Astrocyte of the spinal cord (primary cell): Measurements from ENCODE around the gene ZBTB33.
A peak's percentile ranks its signal among the peaks of the same experiment; 100 is the strongest.

Experiments
- DNase-seq: peaks from one replicate; pipeline ENCODE4 v3.0.0; 2011; ENCODE audit warnings: low read depth, low spot score
- H3K4me3 ChIP-seq: 2 replicates; pipeline ENCODE4 v1.5.1; 2011; ENCODE audit warnings: low read depth, mild to moderate bottlenecking, low read length, moderate library complexity
- CTCF ChIP-seq: IDR thresholded peaks from 2 replicates; pipeline ENCODE4 v1.5.1; 2012; ENCODE audit warnings: low read depth, mild to moderate bottlenecking, low read length, inconsistent platforms
- in situ Hi-C: cut with HindIII; loops from 2 replicates; pipeline ENCODE4 v1.10.0; 2017; ENCODE audit warnings: low sequenced_read_pairs

Gene ZBTB33

GRCh38 chrX:120244395-120244734, 6.2 kb upstream of the ZBTB33 start:
- peak overlapping the region; percentile 67 for H3K4me3 ChIP-seq
- in situ Hi-C loops = no loop called here
- DNase-seq = no peak
- no peak for TF ChIP-seq CTCF

GRCh38 chrX:120244735-120245498, 5.7 kb upstream of the ZBTB33 start:
- peak; percentile 81 for DNase-seq
- no peak for TF ChIP-seq CTCF
- in situ Hi-C loops = no loop called here
- peak overlapping the region; percentile 67 for H3K4me3 ChIP-seq

GRCh38 chrX:120251471-120252011, 929 bp downstream of the ZBTB33 start:
- in situ Hi-C loops = no loop called here
- no peak for TF ChIP-seq CTCF
- peak overlapping the region; percentile 72 for H3K4me3 ChIP-seq
- peak; percentile 12 for DNase-seq

- DNase-seq = no peak
- in situ Hi-C loops = no loop called here
- TF ChIP-seq CTCF = no peak
- H3K4me3 ChIP-seq = no peak overlapping the region
Observed at GRCh38 chrX:120253784-120254183, 3.2 kb downstream of the ZBTB33 start.

- DNase-seq = no peak
- in situ Hi-C loops = no loop called here
- no peak for TF ChIP-seq CTCF
- H3K4me3 ChIP-seq = no peak overlapping the region
Observed at GRCh38 chrX:120260369-120260768, 9.8 kb downstream of the ZBTB33 start.

- in situ Hi-C loops = no loop called here
Observed at GRCh38 chrX:120262859-120263708, 12.5 kb downstream of the ZBTB33 start.

More at GRCh38 chrX:120262859-120263708, 12.5 kb downstream of the ZBTB33 start:
- TF ChIP-seq CTCF = no peak
- no peak for DNase-seq
- no peak overlapping the region for H3K4me3 ChIP-seq
